Measurements from ENCODE around the gene FILIP1.

FILIP1 gene

GRCh38 chr6:75268121-75268987 lies 225.2 kb downstream of the FILIP1 start:
- DNase-seq (ENCODE audit: low spot score), result no peak

GRCh38 chr6:75267461-75267860 lies 226.1 kb downstream of the FILIP1 start:
- no peak for DNase-seq (ENCODE audit: low spot score)

GRCh38 chr6:75266716-75267291 lies 226.8 kb downstream of the FILIP1 start:
- no peak for DNase-seq (ENCODE audit: low spot score)

- no peak for DNase-seq (ENCODE audit: low spot score)
These were observed 230.2 kb downstream of the FILIP1 start for GRCh38 chr6:75263401-75263750.

- no peak for DNase-seq (ENCODE audit: low spot score)
These were observed 230.7 kb downstream of the FILIP1 start for GRCh38 chr6:75262716-75263400.

- DNase-seq (ENCODE audit: low spot score), result no peak
These were observed 232.3 kb downstream of the FILIP1 start for GRCh38 chr6:75261299-75261698.

- no peak for DNase-seq (ENCODE audit: low spot score)
These were observed 236.1 kb downstream of the FILIP1 start for GRCh38 chr6:75257343-75258087.

GRCh38 chr6:75250552-75250951 lies 243.0 kb downstream of the FILIP1 start:
- no peak for DNase-seq (ENCODE audit: low spot score)

- no peak for DNase-seq (ENCODE audit: low spot score)
These were observed 243.8 kb downstream of the FILIP1 start for GRCh38 chr6:75249837-75250236.

- DNase-seq (ENCODE audit: low spot score), result no peak
These were observed 247.2 kb downstream of the FILIP1 start for GRCh38 chr6:75246386-75246785.

- no peak for DNase-seq (ENCODE audit: low spot score)
These were observed 249.5 kb downstream of the FILIP1 start for GRCh38 chr6:75244063-75244584.

- DNase-seq (ENCODE audit: low spot score), result peak; percentile 91
These were observed 250.1 kb downstream of the FILIP1 start, which contains the start of gene COX7A2 for GRCh38 chr6:75243333-75244062. TSS of gene COX7A2 (minus strand) at chr6:75243801. CDS start at chr6:75243734, 67 bp downstream.
